GM19328 (cell line): ENCODE results near the gene ADAT1.

Experiments used
- ATAC-seq: cut with Tn5 transposase; IDR thresholded peaks from one replicate; pipeline ENCODE4 v1.9.1; 2021; ENCODE audit warnings: mild to moderate bottlenecking, moderate library complexity; ENCODE audit not compliant: unreplicated experiment

The ADAT1 gene

DNA sequence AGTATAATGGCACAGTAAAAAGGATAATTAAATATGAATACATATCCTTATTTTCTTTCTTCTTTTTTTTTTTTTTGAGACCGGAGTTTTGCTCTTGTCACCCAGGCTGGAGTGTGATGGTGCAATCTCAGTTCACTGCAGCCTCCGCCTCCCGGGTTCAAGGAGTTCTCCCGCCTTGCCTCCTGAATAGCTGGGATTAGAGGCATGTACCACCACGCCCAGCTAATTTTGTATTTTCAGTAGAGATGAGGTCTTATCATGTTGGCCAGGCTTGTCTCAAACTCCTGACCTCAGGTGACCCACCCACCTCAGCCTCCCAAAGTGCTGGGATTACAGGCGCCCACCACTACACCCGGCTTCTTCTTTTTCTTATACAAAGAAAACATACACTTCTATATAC is 44.9 kb downstream of the ADAT1 start:
- ATAC-seq: no peak

DNA sequence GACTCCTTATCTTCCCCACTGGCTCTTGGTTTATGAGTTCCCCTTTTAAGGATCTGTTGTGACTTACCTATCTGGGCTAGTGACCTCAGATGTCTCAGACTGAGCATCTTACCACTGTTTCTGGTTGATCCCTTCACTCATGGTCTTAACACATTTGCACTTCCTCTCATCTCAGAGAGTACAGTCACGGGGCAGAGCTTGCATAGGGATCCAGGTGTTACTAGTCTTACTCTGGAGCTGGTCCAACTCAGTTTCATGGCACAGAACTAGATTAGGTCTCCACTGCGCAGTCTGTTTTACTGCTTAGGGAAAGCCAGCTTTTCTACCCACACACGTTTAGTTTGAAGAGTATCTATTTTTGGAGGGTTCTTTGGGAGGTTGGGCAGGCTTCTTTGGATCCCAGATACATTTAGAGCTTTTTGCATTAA is 46.7 kb downstream of the ADAT1 start:
- peak; percentile 52 for ATAC-seq

DNA sequence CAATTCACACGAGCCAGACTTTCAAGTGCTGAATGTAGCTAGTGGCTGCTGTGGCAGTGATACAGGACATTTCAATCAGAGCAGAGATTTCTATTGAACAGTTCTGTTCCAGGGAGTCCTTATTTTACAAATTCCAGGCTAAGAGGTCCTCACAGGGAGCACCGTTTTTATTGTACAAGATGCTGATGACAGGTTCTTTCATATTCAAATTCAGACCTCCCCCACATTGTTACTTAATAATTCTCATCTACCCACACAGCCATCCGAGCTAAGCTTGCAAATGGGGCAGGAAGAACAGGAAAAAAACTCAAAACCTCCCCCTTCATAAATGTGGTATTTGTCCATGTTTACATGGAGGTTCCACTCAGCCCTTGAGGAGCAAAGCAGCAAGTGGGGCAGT is 47.1 kb downstream of the ADAT1 start:
- peak; percentile 12 for ATAC-seq

DNA sequence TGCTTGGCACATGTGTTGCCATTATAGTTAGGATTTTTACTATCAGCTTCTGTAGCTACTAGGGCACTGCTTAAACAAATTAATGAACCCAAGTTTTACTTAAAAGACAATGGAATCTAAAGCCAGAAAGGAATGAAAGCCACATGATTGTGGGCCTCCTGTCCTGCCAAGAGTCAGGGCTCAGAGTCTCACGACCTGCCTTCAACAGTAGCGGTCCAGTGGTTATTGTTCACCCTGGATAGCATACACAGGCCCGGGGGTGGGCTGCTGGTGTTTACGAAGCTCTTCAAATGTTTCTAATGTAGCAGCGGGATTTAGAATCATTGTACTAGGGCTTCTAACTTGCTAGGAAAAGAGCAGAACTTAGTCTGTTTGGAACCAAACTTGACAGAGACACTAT is 49.1 kb downstream of the ADAT1 start:
- ATAC-seq: no peak

DNA sequence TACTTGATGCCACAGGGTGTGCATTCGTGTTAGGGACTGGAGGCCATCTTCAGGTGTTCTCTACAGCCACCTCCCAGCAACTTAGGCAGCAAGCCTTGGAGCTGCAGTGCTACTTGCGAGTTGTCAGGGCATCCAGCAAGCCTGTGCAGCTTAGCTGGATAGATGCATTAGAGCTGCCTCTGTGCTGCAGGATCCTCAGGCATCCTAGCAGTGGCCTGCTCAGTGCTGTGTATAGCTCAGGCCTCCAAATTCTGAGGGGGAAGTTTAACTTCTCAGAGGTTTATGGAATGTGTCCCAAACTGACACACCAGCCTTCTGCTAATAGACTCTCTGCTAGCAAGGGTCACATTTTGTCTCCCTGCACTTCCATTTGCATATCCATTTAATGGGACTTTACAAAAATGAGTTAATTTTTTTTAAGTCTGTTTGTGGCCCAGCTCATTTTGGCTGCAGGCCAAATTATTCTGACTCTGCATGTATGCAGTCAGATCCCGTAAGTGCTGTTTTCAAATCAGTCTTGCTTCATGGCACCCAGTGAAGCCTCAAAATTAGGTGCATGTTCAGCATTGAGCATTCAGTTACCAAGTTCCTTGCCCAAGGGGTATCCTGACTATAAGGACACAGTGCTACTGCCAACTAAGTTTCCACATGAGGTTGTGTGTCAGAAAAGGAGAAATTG is 50.1 kb downstream of the ADAT1 start:
- no peak for ATAC-seq

DNA sequence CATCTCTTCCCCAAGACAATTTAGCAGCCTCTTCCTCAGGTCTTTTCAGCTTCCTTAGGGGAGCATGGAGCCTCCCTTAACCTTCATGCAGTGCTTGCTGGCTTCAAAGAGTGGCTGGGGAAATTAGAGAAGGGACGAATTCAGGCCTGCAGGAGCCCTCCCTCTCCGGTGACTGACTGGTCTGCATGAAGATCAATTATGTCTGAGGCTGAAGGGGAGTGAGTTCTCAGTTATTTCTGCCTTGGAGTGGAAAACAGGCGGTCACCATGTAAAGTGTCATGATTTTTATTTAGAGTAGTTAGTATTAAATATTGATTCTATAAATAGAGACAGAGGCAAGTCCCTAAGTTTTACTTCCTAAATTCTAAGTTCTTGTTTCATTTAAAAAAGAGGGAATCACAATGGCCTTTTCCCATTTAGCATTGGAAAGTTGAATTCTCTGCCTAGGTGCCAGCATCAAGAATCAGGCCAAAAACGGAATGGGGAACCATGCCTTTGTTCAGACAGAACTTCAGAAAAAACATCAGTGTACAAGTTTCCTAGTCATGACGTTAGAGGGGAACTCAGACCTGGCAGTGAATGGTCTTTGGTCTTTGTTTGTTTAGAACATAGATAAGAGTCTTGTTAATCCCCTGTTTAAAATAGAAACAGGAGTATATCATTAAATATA is 52.5 kb downstream of the ADAT1 start:
- ATAC-seq: no peak

DNA sequence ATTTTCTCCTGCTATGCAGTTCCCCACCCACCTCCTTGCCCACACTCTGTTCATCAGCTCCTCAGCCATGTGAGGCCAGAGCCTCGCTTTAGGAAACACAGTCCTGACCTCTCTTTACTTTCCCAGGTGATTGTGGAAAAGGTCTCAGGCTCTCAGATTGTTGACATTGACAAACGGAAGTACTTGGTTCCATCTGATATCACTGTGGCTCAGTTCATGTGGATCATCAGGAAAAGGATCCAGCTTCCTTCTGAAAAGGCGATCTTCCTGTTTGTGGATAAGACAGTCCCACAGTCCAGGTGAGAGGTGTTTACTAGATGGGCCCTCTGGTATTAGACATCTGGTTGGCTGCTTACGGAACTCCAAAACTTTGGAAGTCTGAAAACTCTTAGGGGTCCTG is 55.2 kb downstream of the ADAT1 start:
- no peak for ATAC-seq

DNA sequence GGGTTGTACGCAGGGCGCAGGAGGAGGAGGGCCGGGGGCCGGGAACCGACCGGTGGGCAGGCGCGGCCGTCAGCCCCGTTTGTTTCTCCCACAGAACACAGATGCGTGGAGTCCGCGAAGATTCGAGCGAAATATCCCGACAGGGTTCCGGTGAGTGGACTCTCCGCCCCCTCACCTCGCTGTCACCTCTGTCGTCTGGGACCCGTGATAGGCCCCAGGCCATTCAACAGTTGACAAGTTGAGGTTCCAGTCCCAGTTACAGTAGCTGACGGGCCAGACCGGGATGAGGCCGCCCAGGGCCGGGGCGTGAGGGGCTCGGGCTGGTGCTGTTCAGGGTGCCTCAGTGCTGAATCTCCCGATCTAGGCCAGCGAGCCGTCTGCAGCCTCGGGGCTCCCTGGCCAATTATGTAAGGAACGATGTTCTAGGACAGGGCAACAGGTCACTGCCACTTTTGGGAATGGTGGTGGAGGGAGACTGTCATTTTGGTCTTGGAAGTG is 56.3 kb downstream of the ADAT1 start:
- ATAC-seq: no peak

DNA sequence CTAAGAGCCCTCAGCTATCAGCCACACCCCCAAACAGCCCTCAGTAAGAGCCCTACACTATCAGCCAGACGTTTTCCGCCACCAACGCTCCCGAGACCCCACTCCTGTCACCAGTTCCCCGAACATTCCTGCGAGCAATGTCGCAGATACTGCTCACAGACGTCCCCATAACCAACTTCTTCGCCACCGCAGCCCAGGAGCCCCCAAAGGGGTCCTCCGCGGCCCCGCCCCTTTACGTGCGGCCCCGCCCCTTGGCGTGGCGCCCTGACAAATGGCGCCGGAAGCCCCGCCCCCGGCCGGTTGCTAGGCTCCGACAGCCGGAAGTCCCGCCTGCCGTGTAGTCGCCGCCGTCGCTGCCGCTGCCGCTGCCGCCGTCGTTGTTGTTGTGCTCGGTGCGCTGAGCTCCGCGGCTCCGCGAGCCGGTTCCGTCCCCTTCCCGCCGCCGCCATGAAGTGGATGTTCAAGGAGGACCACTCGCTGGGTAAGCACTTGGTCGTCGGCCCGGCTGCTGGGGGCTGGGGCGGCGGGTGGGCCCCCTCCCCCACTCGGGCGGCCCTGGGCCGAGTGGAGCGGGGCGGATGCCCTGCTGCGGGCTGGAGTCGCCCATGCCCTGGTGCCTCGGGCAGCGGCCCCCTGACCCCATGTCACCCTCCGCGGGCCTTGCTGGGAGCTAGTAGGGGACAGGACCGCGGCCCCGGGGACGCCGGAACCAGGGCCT is 56.9 kb downstream of the ADAT1 start, which contains the start of gene GABARAPL2:
Gene GABARAPL2, plus strand, starts transcription at position 340 of the 718 bp plus-strand sequence. Its CDS starts 108 bp downstream, at position 448.
- peak; percentile 64 for ATAC-seq

DNA sequence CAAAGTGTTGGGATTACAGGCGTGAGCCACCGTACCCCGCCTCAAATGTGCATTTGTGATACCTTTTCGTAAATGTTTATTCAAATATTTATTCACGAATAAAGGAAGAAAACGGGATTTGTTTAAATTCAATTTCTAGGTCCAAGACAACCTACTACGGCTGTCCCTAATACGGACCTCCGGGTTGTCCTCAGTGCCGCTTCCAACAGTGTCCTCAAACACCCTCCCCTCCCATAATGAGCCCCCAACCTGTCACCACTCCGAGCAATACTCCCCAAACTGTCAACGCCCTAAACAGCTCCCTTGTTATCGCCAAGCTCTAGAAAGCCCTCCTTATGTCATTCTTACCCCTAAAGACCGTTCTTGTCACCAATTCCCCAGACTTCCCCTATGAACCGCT is 57.4 kb downstream of the ADAT1 start:
- peak; percentile 3 for ATAC-seq

DNA sequence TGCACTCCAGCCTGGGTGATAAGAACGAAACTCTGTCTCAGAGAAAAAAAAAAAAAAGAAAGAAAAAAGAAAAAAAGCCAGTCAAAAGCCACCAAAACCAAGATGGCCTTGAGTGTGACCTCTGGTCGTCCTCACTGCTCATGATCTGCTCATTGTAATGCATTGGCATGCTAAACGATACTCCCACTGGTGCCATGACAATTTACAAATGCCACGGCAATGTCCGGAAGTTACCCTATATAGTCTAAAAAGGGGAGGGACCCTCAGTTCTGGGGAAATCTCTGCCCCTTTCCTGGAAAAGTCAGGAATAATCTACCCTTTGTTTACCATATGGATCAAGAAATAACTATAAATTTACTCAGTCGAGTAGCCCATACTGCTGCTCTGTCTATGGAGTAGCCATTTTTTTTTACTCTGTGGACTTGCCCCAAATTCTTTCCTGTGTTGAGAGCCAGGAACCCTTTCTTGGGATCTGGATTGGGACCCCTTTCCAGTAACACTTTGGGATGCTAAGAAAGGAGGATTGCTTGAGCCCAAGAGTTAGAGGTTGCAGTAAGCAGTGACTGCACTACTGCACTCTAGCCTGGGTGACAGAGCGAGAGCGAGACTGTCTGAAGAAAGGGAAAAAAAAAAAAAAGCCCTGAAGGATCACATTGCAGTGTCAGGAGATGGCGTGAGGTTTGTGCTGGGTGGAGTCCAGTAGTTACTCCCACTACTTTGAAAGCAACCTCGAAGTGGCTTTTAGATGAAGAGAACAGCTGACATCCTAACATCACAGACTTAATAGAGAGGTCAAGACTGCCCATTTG is 63.3 kb downstream of the ADAT1 start:
- no peak for ATAC-seq

DNA sequence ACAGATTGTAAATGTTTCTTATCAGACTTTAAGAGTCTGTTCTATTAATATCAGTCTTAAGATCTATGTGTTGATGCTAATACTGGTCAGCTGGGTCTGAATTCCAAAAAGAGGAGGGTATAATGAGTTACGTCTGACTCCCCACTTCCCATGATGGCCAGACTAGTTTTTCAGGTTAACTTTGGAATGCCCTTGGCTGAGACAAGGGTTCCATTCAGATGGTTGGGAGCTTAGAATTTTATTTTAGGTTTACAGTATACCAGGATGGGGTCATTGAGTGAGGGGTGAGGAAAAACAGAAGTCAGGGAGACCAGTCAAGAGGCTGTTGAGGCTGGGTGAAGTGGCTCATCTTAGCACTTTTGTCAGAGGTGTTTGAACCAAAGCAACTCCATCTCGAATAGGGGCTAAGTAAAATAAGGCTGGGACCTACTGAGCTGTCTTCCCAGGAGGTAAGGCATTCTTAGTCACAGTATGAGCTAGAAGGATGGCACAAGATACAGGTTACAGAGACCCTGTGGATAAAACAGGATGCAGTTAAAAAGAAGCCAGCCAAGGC is 64.2 kb downstream of the ADAT1 start:
- ATAC-seq: no peak

DNA sequence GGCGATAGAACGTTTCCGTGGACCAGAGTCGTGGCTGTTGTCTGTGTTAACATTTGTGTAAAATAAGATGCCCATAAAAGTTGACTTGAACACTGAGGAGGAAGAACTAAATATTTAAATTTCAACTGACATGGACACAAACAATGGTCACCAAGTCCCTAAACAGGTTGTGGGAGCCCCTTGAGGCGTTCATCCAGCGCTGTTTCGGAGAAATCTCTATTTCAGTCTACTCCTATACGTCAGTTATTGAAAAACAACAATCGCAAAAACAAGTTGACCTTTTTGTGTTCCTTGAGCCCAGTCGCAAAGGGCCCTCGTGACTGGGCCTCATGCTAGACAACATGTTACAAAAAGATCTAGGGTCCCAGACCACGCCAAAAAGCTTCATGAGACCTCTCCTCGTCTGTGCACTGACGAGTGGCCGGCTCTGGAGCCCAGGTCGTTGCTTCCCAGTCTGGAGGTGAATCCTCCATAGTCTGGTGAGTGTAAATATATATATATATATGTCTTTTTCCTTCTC is 66.6 kb downstream of the ADAT1 start:
- ATAC-seq: no peak

DNA sequence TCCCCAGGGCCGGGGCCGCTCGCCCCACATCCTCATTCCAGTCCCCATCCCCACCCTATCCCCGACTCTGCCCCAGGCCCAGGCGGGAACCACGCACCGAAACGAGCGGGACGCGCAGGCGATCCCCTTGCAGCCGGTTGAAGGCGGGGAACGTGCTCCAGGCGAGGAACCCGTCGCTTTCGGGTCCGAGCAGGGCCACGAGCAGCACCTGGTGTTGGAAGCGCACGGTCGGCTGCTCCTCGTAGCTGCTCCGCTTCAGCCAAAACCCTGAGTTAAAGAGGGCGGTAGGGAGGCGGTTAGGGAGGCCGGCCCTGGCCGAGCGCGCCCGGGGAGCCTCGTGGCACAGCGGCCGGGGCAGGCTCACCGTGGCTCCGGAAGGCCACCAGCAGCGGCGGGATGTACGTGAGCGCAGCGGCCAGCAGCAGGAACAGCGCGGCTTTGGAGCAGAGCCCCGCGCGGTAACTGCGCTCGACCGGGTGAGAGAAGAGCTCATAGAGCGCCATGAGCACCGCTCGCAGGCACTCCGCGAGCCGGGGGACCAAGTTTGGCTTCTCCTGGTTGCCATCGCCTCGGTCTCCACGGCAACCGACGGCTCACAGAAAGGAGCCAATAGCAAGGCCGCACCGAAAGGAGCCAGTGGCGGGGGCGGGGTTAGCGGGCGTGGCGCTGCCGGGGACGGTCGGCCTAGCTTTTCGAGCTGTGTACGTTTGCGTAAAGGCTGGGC is 67.2 kb downstream of the ADAT1 start, which contains the start of gene TMEM231:
Gene TMEM231, minus strand, starts transcription at position 546 of the 724 bp plus-strand sequence. Its CDS starts 43 bp downstream, at position 503.
- peak; percentile 96 for ATAC-seq

DNA sequence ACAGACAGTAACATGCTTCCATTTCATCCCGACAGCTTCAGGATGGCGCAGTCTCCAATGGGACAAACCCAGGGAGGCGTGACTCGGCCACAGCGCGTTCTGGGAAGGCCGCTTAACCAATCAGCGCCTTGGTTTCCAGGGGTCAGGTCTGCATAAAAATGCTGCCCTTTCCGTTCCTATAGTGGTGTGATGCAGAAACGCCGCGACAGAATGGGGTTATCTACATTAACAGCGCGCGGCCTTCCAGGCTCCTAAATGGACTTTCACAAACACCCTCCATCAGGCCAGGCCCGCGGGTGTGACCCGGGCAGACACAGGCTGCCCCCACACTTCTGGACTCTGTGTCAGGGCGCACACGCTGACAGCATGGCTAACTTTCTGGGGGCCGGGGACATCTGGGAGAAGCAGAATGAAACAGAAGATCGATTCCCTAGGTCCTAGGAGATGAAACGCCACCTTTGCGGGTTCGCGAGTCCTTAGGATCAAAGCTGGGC is 67.8 kb downstream of the ADAT1 start:
- no peak for ATAC-seq

DNA sequence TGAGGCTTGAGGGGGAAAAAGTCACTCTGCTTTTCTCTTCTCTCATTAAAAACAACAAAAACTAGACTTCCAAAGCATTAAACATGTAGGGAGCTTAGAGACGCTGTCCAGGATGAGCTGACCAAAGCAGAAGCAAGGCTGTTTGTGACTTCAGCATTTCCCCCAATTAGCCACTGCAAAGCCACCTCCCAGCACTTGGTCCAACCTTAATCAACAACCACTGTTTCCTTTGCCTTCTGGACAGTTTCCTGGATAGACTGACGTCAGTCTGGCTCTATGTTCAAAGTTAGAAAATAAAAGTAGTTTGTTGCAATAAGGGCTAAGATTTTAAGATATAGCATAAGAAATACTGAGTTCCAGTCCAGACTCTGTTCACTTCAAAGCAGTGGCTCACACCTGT is 70.1 kb downstream of the ADAT1 start:
- ATAC-seq: no peak

DNA sequence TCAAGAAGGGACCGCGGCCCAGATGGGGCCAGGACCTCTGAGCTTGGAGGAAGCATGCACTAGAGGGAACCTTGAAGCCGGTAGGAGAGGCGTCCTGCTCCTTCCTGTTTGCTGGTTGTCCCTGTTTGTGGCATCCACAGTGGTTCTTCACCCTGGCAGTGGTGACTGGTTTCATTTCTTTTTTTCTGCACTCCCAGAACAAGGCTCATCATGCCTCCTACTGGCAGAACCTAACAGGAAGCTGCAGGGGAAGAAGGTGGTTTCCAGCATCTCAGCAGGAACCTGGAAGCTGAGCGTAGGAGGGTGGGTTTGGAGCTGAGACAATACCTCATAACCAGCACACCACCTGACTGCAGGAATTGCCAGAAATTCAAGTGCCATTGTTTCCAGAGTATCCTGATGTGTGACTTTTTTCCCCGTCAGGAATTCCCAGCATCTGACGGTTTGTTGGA is 72.8 kb downstream of the ADAT1 start:
- peak; percentile 63 for ATAC-seq
